ENCODE results near the gene DNER.

Gene DNER

DNA sequence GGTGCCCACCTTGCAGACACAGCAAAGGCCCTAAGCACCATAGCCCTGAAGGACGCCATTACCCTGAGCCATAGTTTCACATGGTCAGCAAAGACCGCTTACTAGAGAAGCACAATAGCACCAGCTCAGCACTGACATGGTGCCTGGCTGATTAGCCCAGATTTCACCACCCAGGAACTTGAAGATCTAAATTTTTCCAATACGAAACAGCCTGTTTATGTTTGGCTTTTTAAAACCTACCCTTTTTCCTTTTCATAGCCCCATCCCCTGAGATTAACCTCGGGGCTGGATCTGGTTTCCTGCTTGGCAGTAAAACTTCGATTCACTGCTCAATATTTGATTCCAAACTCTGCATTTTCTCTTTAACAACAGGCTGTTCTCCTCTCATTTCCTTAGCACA, 284.8 kb downstream of the DNER start:
- DNase-seq: no peak

- no peak for DNase-seq
Measured at GRCh38 chr2:229426464-229426863, 287.9 kb downstream of the DNER start.

- no peak for DNase-seq
Measured at GRCh38 chr2:229425598-229425997, 288.8 kb downstream of the DNER start.

DNA sequence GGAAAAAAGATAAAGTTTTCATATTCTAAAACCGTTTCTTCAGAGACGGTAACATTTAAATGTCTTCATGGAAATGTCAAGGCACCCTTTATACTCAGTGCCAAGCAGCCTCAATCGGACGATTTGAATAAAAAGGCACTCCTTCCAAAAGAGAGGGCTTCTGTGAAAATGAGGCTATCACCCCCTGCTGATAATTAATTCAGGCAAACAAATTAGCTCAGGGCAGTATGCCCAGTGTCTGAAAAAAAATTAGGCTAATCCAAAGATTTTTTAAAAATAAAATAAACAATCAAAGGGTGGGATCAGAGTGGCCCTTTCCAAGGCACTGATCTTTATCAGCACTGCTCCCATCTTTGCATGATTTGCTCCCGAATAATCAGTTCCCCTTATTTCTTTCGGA, 292.3 kb downstream of the DNER start:
- DNase-seq: no peak

- DNase-seq: no peak
Measured at GRCh38 chr2:229419158-229419557, 295.2 kb downstream of the DNER start.

GRCh38 chr2:229417916-229418315, 296.4 kb downstream of the DNER start:
- no peak for DNase-seq

DNA sequence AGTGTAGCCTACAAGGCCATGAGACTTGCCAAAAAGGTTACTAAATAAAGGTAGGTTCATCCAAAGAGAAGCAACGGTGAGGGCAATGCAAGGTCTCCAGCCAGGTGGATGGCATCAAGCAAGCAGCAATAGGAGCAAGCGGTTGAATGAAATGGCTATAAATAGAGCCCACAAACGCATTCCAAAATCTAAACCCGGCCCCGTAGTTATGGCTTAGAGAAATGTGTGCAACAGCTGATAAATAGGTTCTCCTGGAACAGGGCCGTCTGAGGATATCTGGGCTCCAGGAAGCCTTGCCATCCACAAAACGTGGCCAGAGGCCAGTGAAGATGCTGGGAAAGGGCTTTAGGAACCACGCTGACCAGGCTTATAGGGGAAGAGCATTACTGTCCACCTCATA, 297.2 kb downstream of the DNER start:
- no peak for DNase-seq

DNA sequence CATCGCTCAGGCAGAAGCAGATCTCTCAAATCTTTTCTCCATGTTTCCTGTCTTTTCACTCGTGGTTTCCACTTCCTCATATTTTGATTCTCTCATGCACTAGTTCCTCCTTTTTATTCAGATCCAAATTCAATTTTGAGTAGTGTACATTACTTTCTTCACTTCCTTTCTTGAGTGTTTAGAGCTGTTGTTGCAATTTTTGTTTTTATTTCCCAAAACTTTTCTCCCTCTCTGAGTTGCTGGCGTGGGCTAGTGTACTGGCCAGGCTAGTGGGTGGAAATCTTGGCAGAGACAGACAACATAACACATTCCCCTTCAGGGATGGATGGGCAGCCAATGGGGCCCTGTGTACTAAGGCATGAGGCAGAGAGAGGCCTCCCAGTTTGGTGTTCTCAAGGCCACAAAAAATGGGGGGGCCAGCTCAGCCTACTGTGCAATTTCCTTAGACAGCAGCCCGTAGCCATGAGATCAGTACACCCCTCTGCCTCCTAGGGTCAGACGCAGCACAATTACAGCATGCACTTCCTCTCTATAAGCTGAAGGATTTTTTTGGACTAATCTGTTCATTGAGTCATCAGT, 298.1 kb downstream of the DNER start:
- peak; percentile 2 to 63 for DNase-seq

DNA sequence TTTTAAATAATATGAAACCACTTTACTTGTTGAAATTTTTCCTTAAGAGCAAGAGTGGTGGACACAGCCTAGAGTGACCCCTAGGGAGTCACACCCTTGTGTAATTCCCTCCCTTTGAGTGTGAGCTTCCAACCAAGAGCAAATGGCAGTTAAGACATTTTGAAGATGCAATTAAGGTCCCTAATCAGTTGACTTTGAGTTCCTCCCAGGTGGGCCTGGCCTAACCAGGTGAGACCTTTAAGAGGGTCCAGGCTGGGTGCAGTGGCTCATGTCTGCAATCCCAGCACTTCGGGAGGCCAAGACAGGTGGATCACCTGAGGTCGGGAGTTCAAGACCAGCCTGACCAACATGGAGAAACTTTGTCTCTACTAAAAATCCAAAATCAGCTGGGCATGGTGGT, 299.7 kb downstream of the DNER start:
- no peak for DNase-seq

GRCh38 chr2:229412686-229413085, 301.7 kb downstream of the DNER start:
- DNase-seq: no peak

- DNase-seq: no peak
Measured at GRCh38 chr2:229410946-229411345, 303.4 kb downstream of the DNER start.

DNA sequence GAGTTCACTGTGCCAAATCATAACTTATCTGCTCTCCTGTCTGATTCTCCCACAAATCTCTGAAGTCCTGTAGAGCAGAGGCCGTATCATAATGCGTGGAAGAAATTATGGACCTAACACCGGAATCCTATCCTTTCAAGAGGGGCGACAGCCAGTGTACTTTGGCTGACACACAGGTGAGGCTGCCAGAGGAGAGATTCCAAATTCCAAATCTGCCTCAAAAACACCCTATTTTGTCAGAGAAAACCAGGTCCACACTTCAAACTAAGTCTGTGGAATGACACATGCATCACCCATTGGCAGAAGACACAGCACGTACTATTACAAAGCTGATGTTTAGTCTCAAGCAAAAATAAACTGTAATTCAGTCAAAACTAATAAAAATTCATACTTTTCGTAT, 304.1 kb downstream of the DNER start:
- no peak for DNase-seq

DNA sequence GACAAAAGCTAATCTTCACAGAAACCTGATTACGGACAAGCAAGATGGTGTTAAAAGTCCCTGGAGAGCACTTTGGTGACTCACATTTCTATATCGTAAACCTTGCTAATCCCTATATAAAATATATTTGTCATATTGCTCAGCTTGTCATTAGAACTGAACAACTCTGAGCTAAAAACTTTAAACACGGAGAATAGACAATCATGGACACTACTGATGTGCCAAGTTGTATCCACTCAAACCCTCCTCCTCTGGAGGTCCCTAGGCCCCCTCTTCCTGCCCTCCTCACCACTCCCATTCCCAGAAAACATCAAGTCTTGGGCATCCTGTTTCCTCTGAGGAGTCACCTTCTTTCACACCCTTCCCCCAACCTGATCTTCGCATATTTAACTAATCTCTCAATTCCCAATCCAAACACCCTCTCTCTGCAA, 304.6 kb downstream of the DNER start:
- no peak for DNase-seq

DNA sequence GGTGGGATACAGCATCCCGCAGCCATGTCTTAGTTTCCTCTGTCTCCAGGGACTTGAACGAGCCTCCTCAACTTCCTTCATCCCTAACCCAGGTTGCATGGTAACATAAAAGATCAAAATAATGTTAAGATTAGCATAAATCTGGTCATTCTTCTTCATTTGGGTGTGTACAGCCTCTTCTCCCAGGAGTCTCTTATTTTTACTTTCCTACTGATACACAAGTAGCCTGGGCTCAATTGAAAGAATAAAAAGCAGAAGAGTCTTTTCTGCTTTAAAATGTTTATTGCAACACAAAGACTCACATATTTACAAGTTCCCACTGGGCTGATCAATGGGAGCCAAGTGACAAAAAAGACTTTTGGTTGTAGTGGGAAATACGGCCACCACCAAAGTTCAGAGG, 305.4 kb downstream of the DNER start:
- DNase-seq: no peak

- peak; percentile 5 to 65 for DNase-seq
Measured at GRCh38 chr2:229408356-229408755, 306.0 kb downstream of the DNER start.

DNA sequence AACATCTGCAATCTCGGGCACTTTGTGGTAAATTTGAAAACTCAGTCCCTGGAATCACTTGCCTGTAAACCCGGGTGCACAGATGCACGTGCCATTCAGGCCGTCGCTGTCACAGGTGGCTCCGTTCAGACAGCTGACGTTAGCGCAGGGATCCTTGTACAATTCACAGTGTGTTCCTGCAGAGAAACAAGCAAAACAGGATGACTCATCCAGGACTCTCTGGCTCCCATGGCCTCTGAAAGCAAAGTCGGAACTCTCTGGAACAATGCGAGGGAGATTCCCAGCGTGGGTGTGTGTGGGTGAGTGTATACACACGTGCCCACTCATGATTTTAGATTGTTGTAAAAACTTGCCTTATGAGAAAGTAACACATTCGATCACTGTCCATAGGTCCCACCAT, 307.2 kb downstream of the DNER start:
- peak in 1 of 2 donors; percentile 7 for DNase-seq

DNA sequence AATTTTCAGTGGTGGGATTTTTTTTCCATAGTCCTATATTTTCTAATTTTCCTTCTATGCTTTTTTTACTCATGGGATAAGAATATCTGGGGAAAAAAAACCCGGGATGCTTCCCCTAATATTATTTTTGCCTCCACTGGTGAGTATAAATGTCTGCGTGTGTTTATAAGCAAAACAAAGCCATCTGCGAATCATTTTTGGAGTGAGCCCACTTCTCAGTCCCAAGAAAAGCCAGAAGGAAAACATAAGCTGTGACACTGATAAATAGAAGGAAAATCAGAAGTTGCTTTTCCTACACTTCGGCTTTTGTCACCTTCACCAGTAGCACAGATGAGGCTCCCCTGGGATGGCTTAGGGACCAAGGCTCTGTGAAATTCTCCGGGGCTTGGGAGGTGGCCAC, 308.6 kb downstream of the DNER start:
- DNase-seq: no peak

- DNase-seq: no peak
Measured at GRCh38 chr2:229403296-229403695, 311.1 kb downstream of the DNER start.

- no peak for DNase-seq
Measured at GRCh38 chr2:229401171-229401865, 313.0 kb downstream of the DNER start.

DNA sequence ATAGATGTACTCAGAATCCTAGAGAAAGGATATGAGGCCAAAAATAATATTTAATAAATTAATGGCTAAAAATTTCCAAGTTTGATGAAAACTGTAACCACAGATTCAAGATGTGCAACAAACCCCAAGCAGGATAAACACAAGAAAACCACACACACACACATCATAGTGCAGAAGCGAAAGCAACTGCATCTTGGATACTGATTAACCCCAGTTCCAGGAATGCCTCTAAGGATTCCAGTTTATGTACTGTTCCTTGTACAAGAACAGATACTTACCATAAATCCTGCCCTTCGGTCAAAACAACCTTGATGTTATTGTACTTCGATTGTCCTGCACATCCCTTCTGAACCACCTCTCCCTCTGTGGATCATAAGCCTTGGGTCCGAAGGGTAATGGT, 320.4 kb downstream of the DNER start:
- DNase-seq: no peak

GRCh38 chr2:229392196-229392595, 322.2 kb downstream of the DNER start:
- DNase-seq: no peak

DNA sequence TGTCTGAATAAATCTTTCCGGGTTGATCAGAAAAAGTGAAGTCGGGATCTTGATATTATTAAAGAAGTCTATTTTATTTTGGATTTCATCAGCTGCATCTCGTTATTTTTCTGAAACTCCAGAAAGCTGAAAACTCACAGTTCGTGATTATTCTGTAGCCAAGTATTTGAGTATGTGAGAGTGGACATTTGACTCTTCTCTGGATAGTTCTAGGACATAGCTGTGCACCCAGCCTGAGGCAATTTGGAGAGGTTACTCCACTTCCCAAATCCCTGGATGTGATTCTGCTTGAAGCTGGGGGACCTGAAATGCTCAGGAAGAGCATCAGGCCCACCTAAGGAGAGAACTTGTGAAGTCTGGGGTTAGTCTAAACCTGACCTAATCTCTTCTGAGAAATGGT, 325.6 kb downstream of the DNER start:
- DNase-seq: no peak

- DNase-seq: no peak
Measured at GRCh38 chr2:229387866-229388265, 326.5 kb downstream of the DNER start.

- DNase-seq: no peak
Measured at GRCh38 chr2:229380101-229380625, 334.2 kb downstream of the DNER start.

DNA sequence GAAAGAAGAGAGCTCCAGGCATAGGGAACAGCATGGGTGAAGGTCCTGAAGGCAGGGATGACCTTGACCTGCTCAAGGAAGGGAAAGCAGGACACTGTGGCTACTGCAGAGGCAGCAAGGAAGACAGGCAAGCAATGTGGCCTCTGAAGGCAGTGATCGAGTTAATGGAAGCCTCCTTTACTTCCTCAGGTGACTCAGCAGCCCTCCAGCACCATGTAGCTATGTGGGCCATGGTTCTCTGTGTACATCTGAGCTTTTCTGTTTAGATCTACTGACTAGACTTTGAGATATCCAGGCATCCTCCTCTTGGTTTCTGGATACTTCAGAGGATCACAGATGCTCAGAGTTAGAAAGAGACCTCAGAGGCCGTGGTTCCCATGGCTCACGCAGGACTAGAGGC, 336.0 kb downstream of the DNER start:
- DNase-seq: no peak

Measured in CD4-positive, alpha-beta T cell treated with Interleukin-1 beta for 1 hour (primary cell).